Osteocyte (in vitro differentiated cells): ENCODE results near the gene CDIPT. TPM values are rescaled to one million over a fixed set of nuclear protein-coding genes. Genes with fewer than 3 reads are reported as not detected.
A peak's percentile ranks its signal among the peaks of the same experiment; 100 is the strongest.

Source experiments
- DNase-seq: peaks from one replicate; pipeline ENCODE4 v3.0.0; 2021; ENCODE audit warnings: mixed read lengths; ENCODE audit not compliant: unreplicated experiment; ENCODE audit errors: extremely low spot score
- H3K27ac Mint-ChIP-seq: one replicate; pipeline ENCODE4 v1.8.0; 2021; ENCODE audit warnings: mild to moderate bottlenecking, mixed read lengths; ENCODE audit not compliant: unreplicated experiment
- H3K27me3 Mint-ChIP-seq: one replicate; pipeline ENCODE4 v1.8.0; 2021; ENCODE audit warnings: mixed read lengths; ENCODE audit not compliant: unreplicated experiment
- H3K36me3 Mint-ChIP-seq: one replicate; pipeline ENCODE4 v1.8.0; 2021; ENCODE audit warnings: mixed read lengths; ENCODE audit not compliant: unreplicated experiment
- H3K4me1 Mint-ChIP-seq: one replicate; pipeline ENCODE4 v1.8.0; 2021; ENCODE audit warnings: mixed read lengths; ENCODE audit not compliant: unreplicated experiment
- H3K4me3 Mint-ChIP-seq: one replicate; pipeline ENCODE4 v1.8.0; 2021; ENCODE audit warnings: mild to moderate bottlenecking, moderate library complexity, mixed read lengths; ENCODE audit not compliant: unreplicated experiment
- H3K9me3 Mint-ChIP-seq: one replicate; pipeline ENCODE4 v1.8.0; 2021; ENCODE audit warnings: mixed read lengths; ENCODE audit not compliant: unreplicated experiment
- total RNA-seq: library from RNA; stranded (reverse); gene quantifications from 2 replicates; pipeline ENCODE4 v1.2.1, GENCODE V29; 2021
- TF ChIP-seq, protein P1 (sequence below): fragments of 200-600 bp; sonication (generic); IDR thresholded peaks from 2 replicates; pipeline ENCODE4 v1.5.0; 2021; ENCODE audit warnings: antibody characterized with exemption, mild to moderate bottlenecking, moderate library complexity

The CDIPT gene
- total RNA-seq, 1 donor from 2014 or later: 104 TPM

DNA sequence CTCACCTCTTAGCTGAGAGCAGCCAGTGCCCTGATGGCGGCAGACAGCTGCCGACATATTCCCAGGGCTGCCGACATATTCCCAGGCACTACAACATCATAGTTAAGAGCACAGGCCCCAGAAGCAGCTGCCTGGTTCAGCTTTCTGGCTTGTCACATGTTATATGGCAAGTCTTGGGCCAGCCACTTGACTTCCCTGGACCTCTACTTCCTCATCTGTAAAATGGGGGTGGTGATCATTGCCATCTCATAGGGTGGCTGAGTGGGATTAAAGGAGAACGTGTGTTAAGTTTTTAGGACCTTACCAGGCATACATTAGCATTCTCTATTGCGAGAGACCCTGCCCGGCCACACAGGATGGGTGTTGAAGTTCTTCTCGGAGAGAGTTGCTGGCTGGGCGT is 19.1 kb downstream of the CDIPT start:
- Mint-ChIP-seq H3K36me3 (peaks cover 43% of the 10 kb centered on the region), H3K4me3 (no peak overlapping the region), H3K27me3 (no peaks in the 10 kb centered on the region), H3K27ac (no peak overlapping the region), H3K4me1 (no peaks in the 10 kb centered on the region), H3K9me3 (no peaks in the 10 kb centered on the region)
- TF ChIP-seq, protein P1, sequence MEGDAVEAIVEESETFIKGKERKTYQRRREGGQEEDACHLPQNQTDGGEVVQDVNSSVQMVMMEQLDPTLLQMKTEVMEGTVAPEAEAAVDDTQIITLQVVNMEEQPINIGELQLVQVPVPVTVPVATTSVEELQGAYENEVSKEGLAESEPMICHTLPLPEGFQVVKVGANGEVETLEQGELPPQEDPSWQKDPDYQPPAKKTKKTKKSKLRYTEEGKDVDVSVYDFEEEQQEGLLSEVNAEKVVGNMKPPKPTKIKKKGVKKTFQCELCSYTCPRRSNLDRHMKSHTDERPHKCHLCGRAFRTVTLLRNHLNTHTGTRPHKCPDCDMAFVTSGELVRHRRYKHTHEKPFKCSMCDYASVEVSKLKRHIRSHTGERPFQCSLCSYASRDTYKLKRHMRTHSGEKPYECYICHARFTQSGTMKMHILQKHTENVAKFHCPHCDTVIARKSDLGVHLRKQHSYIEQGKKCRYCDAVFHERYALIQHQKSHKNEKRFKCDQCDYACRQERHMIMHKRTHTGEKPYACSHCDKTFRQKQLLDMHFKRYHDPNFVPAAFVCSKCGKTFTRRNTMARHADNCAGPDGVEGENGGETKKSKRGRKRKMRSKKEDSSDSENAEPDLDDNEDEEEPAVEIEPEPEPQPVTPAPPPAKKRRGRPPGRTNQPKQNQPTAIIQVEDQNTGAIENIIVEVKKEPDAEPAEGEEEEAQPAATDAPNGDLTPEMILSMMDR: no peak
- no peak for DNase-seq

DNA sequence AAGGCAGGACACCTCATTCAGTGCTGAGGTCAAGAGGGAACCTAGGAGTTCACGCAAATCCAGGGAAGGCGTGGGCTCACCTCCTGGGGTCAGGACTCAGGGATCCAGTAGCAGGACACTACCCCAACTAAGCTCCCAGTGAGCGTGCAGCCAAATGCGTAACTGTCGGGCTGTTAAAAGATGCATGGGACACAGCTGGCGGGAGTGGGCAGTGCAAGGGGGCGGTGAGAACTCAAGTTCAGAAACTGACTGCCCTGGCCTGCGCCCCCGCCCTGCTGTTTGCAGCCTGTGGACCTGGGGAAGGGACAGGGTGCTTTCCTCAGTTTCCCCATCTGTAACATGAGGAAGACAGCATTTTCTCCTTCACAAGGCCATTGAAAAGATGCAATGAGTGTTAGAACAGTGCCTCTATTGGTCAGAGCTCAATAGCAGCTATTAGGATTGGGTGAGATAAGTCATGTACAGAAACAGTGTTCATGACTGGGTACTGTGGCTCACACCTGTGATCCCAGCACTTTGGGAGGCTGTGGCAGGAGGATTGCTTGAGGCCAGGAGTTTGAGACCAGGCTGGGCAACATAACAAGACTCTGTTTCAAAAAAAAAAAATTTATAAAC is 20.2 kb downstream of the CDIPT start:
- Mint-ChIP-seq H3K4me3 (no peak overlapping the region), H3K36me3 (peaks cover 42% of the 10 kb centered on the region), H3K4me1 (no peaks in the 10 kb centered on the region), H3K27me3 (no peaks in the 10 kb centered on the region), H3K9me3 (no peaks in the 10 kb centered on the region), H3K27ac (peak overlapping the region; percentile 59)
- DNase-seq: no peak
- TF ChIP-seq, protein P1: no peak

DNA sequence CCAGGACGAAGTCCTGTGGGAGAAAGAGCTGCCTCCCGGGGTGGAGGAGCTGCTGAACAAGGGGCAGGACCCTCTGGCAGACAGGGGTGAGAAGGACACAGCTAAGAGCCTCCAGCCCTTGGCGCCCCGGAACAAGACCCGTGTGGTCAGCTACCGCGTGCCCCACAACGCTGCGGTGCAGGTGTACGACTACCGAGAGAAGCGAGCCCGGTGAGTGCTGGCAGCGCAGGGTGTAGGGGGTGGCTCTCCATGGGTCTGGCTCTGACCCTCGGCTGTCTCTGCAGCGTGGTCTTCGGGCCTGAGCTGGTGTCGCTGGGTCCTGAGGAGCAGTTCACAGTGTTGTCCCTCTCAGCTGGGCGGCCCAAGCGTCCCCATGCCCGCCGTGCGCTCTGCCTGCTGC is 21.4 kb downstream of the CDIPT start:
- H3K27me3 Mint-ChIP-seq: no peaks in the 10 kb centered on the region
- TF ChIP-seq, protein P1: no peak
- no peak overlapping the region for H3K4me3 Mint-ChIP-seq
- no peak for DNase-seq
- H3K27ac Mint-ChIP-seq: no peak overlapping the region
- H3K4me1 Mint-ChIP-seq: no peaks in the 10 kb centered on the region
- H3K9me3 Mint-ChIP-seq: no peaks in the 10 kb centered on the region
- peaks cover 47% of the 10 kb centered on the region for H3K36me3 Mint-ChIP-seq

DNA sequence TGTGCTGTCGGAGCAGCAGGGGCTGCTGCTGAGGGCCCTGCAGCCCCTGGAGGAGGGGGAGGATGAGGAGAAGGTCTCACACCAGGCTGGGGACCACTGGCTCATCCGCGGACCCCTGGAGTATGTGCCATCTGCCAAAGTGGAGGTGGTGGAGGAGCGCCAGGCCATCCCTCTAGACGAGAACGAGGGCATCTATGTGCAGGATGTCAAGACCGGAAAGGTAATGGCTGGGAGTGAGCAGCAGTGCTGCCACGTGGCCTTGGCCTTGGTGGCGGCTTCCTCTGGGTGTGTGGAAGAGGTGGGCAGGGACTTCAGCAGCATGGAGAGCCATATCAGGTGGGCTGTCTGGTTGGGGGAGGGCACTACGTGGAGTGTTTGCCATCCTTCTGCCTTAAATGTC is 22.8 kb downstream of the CDIPT start:
- Mint-ChIP-seq H3K9me3 (no peaks in the 10 kb centered on the region), H3K36me3 (peaks cover 45% of the 10 kb centered on the region), H3K27me3 (no peaks in the 10 kb centered on the region), H3K4me1 (no peaks in the 10 kb centered on the region), H3K4me3 (no peak overlapping the region), H3K27ac (no peak overlapping the region)
- TF ChIP-seq, protein P1: no peak
- no peak for DNase-seq

DNA sequence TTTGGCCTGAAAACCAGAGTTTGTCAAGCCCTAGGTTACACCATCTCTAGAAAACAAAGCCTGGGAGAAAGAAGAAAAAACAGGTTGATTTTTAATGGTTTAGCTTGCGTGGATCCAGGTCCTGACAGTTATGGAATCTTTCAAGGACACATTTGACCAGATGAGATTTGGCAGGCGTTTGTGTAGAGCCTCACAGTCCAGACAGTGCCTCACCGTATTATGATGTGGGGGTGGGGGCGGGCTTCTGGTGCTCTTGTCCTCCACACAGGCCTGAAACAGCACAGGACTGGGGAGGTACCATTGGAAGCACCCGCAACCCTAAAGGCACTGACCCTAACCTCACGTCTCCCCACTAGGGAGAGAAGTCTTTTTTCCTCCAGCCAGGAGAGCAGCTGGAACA is 23.2 kb downstream of the CDIPT start:
- Mint-ChIP-seq H3K27me3 (no peaks in the 10 kb centered on the region), H3K36me3 (peaks cover 43% of the 10 kb centered on the region), H3K9me3 (no peaks in the 10 kb centered on the region), H3K27ac (no peak overlapping the region), H3K4me1 (no peaks in the 10 kb centered on the region), H3K4me3 (no peak overlapping the region)
- no peak for DNase-seq
- TF ChIP-seq, protein P1: no peak
